Measurements from ENCODE around the gene HS3ST2. TPM values are rescaled to one million over a fixed set of nuclear protein-coding genes. Genes with fewer than 3 reads are reported as not detected.

HS3ST2 gene
- total RNA-seq, 1 experiment from 2014 or later: not detected

- TF ChIP-seq CTCF (IDR thresholded peaks at IDR 0.05; ENCODE audit: insufficient read depth in 1 of 2, low read depth in 1 of 2, low read length in 1 of 2, severe bottlenecking in 1 of 2, unreplicated experiment in 1 of 2): no peak
- H3K27me3 ChIP-seq (replicated peaks; ENCODE audit: control insufficient read depth, insufficient read depth, low read length): peaks cover 2% of the 10 kb centered on the region
- DNase-seq: no peak
- CTCF ChIA-PET: no interaction called here
- intact Hi-C loops (cut with micrococcal nuclease; ENCODE audit: unreplicated experiment): no loop called here
- Mint-ChIP-seq H3K4me1 (ENCODE audit: low read depth, unreplicated experiment) (no peaks in the 10 kb centered on the region), H3K27ac (ENCODE audit: unreplicated experiment) (no peak overlapping the region), H3K4me3 (ENCODE audit: unreplicated experiment) (no peak overlapping the region), H3K9me3 (ENCODE audit: unreplicated experiment) (no peaks in the 10 kb centered on the region), H3K27me3 (ENCODE audit: insufficient read depth, unreplicated experiment) (peaks cover 11% of the 10 kb centered on the region), H3K36me3 (ENCODE audit: insufficient read depth, unreplicated experiment) (no peaks in the 10 kb centered on the region)
- no peak overlapping the region for H3K4me3 ChIP-seq (ENCODE audit: low read depth, low read length)
- POLR2A ChIA-PET: no interaction called here
- no peaks in the 10 kb centered on the region for H3K36me3 ChIP-seq (ENCODE audit: control insufficient read depth, insufficient read depth, low read length)
- H3K4me1 ChIP-seq: no peaks in the 10 kb centered on the region
- no peaks in the 10 kb centered on the region for H3K9me3 ChIP-seq
- no TSS peak for BruUV-seq (replicated peaks)
These were observed 115.0 kb downstream of the HS3ST2 start for GRCh38 chr16:22928882-22929435.

DNA sequence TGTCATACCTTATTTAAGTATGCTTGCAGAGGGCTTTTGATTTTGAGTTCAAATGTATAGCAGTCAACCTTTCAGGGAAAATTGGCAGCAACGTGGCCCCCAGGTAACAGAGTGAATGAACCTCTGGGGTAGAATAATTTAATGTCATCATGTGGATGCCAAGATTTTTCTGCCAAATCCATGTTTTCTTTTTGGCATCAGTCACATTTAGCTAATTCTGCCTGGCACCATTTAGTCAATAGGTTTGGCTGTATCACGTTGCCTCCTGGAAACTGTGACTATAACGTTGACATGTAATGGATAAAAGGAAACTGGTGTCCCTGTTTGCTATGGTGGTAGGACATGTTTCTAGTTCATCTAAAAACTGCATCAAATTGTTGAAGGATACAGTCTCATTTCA, 115.5 kb downstream of the HS3ST2 start:
- intact Hi-C loops (cut with micrococcal nuclease; ENCODE audit: unreplicated experiment): no loop called here
- H3K4me1 Mint-ChIP-seq (ENCODE audit: low read depth, unreplicated experiment): no peaks in the 10 kb centered on the region
- no peak for DNase-seq
- H3K4me1 ChIP-seq: no peaks in the 10 kb centered on the region
- BruUV-seq (replicated peaks): no TSS peak
- H3K4me3 ChIP-seq (ENCODE audit: low read depth, low read length): no peak overlapping the region
- H3K27me3 Mint-ChIP-seq (ENCODE audit: insufficient read depth, unreplicated experiment): peaks cover 11% of the 10 kb centered on the region
- no peaks in the 10 kb centered on the region for H3K36me3 Mint-ChIP-seq (ENCODE audit: insufficient read depth, unreplicated experiment)
- POLR2A ChIA-PET: no interaction called here
- no peaks in the 10 kb centered on the region for H3K36me3 ChIP-seq (ENCODE audit: control insufficient read depth, insufficient read depth, low read length)
- CTCF ChIA-PET: no interaction called here
- no peaks in the 10 kb centered on the region for H3K9me3 ChIP-seq
- H3K27ac Mint-ChIP-seq (ENCODE audit: unreplicated experiment): no peak overlapping the region
- TF ChIP-seq CTCF (IDR thresholded peaks at IDR 0.05; ENCODE audit: insufficient read depth in 1 of 2, low read depth in 1 of 2, low read length in 1 of 2, severe bottlenecking in 1 of 2, unreplicated experiment in 1 of 2): no peak
- H3K27me3 ChIP-seq (replicated peaks; ENCODE audit: control insufficient read depth, insufficient read depth, low read length): peaks cover 2% of the 10 kb centered on the region
- H3K9me3 Mint-ChIP-seq (ENCODE audit: unreplicated experiment): no peaks in the 10 kb centered on the region
- no peak overlapping the region for H3K4me3 Mint-ChIP-seq (ENCODE audit: unreplicated experiment)

DNA sequence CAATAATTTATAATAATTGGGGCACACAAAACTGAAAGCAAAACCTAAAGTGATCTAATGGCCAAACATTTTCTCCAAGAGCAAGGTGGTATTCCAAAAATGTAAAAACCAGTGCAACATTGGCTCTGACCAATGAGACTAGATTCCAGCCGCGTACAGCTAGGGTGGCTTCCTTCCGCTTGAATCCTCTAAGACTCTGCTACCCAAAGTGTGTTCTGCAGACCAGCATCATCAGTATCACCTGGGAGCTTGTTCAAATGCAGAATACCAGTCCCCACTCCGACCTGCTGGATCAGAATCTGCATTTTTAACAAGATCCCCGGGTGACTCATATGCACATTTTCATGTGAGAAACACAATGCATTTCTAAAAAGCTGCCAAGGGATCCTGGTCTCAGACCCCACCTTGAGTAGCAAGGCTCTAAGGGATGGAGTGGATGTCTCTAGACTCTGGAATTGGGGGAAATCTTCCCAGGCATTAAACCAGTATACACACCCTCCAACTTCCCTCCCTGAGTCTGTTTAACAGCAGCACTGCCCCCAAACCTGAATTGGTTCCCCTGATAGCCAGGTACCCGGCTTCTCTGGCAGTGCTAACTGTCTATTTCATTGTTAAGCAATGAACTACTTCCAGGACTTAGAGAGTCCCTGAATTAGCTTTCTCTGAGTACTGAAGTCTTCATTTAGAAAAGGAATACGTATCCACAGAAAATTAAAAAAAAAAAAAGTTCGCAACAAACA, 118.2 kb downstream of the HS3ST2 start:
- no peak for TF ChIP-seq CTCF (IDR thresholded peaks at IDR 0.05; ENCODE audit: insufficient read depth in 1 of 2, low read depth in 1 of 2, low read length in 1 of 2, severe bottlenecking in 1 of 2, unreplicated experiment in 1 of 2)
- H3K36me3 ChIP-seq (ENCODE audit: control insufficient read depth, insufficient read depth, low read length): no peaks in the 10 kb centered on the region
- Mint-ChIP-seq H3K36me3 (ENCODE audit: insufficient read depth, unreplicated experiment) (no peaks in the 10 kb centered on the region), H3K4me3 (ENCODE audit: unreplicated experiment) (no peak overlapping the region), H3K9me3 (ENCODE audit: unreplicated experiment) (no peaks in the 10 kb centered on the region), H3K4me1 (ENCODE audit: low read depth, unreplicated experiment) (no peaks in the 10 kb centered on the region), H3K27ac (ENCODE audit: unreplicated experiment) (no peak overlapping the region), H3K27me3 (ENCODE audit: insufficient read depth, unreplicated experiment) (peaks cover 15% of the 10 kb centered on the region)
- H3K27me3 ChIP-seq (replicated peaks; ENCODE audit: control insufficient read depth, insufficient read depth, low read length): peaks cover 2% of the 10 kb centered on the region
- ChIA-PET POLR2A (no interaction called here), CTCF (no interaction called here)
- DNase-seq: no peak
- no peak overlapping the region for H3K4me3 ChIP-seq (ENCODE audit: low read depth, low read length)
- no peaks in the 10 kb centered on the region for H3K9me3 ChIP-seq
- no peaks in the 10 kb centered on the region for H3K4me1 ChIP-seq
- intact Hi-C loops (cut with micrococcal nuclease; ENCODE audit: unreplicated experiment): no loop called here
- no TSS peak for BruUV-seq (replicated peaks)

Data from Caco-2 (cell line).